Transverse colon (tissue), 4 donors: Measurements from ENCODE around the gene MNS1. TPM values are rescaled to one million over a fixed set of nuclear protein-coding genes. Genes with fewer than 3 reads are reported as not detected.

Source experiments
- DNase-seq: peaks from one replicate; pipeline ENCODE4 v3.0.0-alpha.2; 2019
- H3K27ac ChIP-seq, 4 donors: fragments of 200-600 bp; sonication (generic); 2 replicates each; pipeline ENCODE4 v1.5.1; 2016 to 2018; ENCODE audit warnings: inconsistent platforms in 4 of 4
- H3K27me3 ChIP-seq: fragments of 200-600 bp; sonication (generic); 2 replicates; pipeline ENCODE4 v1.5.1; 2017; ENCODE audit warnings: inconsistent platforms
- H3K36me3 ChIP-seq, 4 donors: fragments of 200-600 bp; sonication (generic); 2 replicates each; pipeline ENCODE4 v1.5.1; 2017 to 2019; ENCODE audit warnings: inconsistent platforms in 4 of 4
- H3K4me1 ChIP-seq, 4 donors: fragments of 200-600 bp; sonication (generic); 2 replicates each; pipeline ENCODE4 v1.5.1; 2017 to 2020; ENCODE audit warnings: inconsistent platforms in 4 of 4
- H3K4me3 ChIP-seq, 4 donors: fragments of 200-600 bp; sonication (generic); 1 replicate in 1 of 4; 2 replicates in 3 of 4; pipeline versions ENCODE4 v1.5.1 to v1.6.1; 2017 to 2019; ENCODE audit warnings: inconsistent platforms in 4 of 4
- H3K9me3 ChIP-seq, 2 donors: fragments of 200-600 bp; sonication (generic); 2 replicates each; pipeline ENCODE4 v1.5.1; 2017 to 2019; ENCODE audit warnings: inconsistent platforms in 2 of 2
- EP300 ChIP-seq: sonication (generic); formaldehyde crosslinking; IDR thresholded peaks from one replicate; pipeline ENCODE4 v1.6.1; 2017; ENCODE audit warnings: antibody characterized with exemption, low read depth
- POLR2A ChIP-seq: fragments of 450-650 bp; IDR thresholded peaks from one replicate; pipeline ENCODE4 v1.6.1; 2016; ENCODE audit warnings: antibody characterized with exemption, mild to moderate bottlenecking, moderate library complexity
- POLR2AphosphoS5 ChIP-seq, 3 donors: sonication (generic); formaldehyde crosslinking; IDR thresholded peaks; one replicate each; pipeline ENCODE4 v1.6.1; 2016; ENCODE audit warnings: antibody characterized with exemption in 3 of 3
- WGBS, 2 donors: methylation state at CpG; one replicate each; pipeline ENCODE4 v1.1.5; 2018; ENCODE audit warnings: low coverage in 1 of 2; 5-methylcytosine and 5-hydroxymethylcytosine counted together
- in situ Hi-C, 4 donors: fragments of 200-750 bp; cut with MboI; loops; one replicate each; pipeline versions ENCODE4 v1.15.0 to v1.15.1; 2017; ENCODE audit warnings: low sequenced_read_pairs in 3 of 4, low pct_ligation_motif_present in 1 of 4, low pct_unique_long_range_greater_than_20kb in 1 of 4
- intact Hi-C: fragments of 100-400 bp; cut with DNase I; formaldehyde crosslinking; loops from one replicate; pipeline ENCODE4 v1.15.1; 2023; ENCODE audit warnings: low total_unique reads
- total RNA-seq, 4 donors: library from RNA; depleted of rRNA; stranded (reverse); fragments of >200 nt; gene quantifications; one replicate each; pipeline ENCODE4 v1.1.0, GENCODE V29; 2016
- TF ChIP-seq, protein P1 (sequence below), 5 experiments: fragments of 200-600 bp in 3 of 5; fragments of 450-650 bp in 2 of 5; sonication (generic) in 3 of 5; IDR thresholded peaks; 1 replicate in 2 of 5; 2 replicates in 3 of 5; pipeline ENCODE4 v1.5.1; 2016 to 2017; ENCODE audit warnings: antibody characterized with exemption in 5 of 5, inconsistent platforms in 3 of 5, mild to moderate bottlenecking in 2 of 5, moderate library complexity in 1 of 5

Gene MNS1
- total RNA-seq, 4 donors from 2014 or later = 0.16 to 0.96 (median 0.40) TPM; not detected in 1

DNA sequence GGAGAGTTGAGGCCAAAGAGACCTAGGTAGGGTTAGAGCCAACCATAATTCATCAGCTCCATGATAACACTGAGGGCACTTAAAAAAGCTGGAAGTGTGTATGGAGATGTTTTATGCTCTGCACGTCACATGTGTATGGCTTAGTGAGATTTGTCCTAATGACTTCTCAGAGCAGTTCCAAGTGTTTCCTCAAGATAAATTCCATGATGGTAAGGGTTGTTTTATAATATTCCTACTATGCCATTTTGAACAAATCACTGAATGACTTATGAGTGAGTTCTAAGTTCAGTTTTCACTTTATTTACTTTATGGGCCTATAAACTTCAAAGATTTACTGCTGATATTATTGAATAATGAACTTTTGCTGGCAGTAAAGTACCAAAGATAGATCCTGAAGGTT lies 71.7 kb downstream of the MNS1 start:
- WGBS, 2 donors = 70 to 79% methylated on average over 1 of the region's 1 CpG
- H3K4me1 ChIP-seq = no peaks in the 10 kb centered on the region
- H3K27me3 ChIP-seq = no peaks in the 10 kb centered on the region
- no peaks in the 10 kb centered on the region for H3K9me3 ChIP-seq
- DNase-seq = no peak
- in situ Hi-C loops (no loop called here), intact Hi-C loops (no loop called here)
- no peak overlapping the region for H3K4me3 ChIP-seq
- no peak for TF ChIP-seq POLR2A
- TF ChIP-seq, protein P1, sequence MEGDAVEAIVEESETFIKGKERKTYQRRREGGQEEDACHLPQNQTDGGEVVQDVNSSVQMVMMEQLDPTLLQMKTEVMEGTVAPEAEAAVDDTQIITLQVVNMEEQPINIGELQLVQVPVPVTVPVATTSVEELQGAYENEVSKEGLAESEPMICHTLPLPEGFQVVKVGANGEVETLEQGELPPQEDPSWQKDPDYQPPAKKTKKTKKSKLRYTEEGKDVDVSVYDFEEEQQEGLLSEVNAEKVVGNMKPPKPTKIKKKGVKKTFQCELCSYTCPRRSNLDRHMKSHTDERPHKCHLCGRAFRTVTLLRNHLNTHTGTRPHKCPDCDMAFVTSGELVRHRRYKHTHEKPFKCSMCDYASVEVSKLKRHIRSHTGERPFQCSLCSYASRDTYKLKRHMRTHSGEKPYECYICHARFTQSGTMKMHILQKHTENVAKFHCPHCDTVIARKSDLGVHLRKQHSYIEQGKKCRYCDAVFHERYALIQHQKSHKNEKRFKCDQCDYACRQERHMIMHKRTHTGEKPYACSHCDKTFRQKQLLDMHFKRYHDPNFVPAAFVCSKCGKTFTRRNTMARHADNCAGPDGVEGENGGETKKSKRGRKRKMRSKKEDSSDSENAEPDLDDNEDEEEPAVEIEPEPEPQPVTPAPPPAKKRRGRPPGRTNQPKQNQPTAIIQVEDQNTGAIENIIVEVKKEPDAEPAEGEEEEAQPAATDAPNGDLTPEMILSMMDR (IDR thresholded peaks at IDR 0.05) = no peak
- no peak for TF ChIP-seq POLR2AphosphoS5 (IDR thresholded peaks at IDR 0.05)
- no peak for TF ChIP-seq EP300
- no peak overlapping the region for H3K27ac ChIP-seq
- H3K36me3 ChIP-seq = no peaks in the 10 kb centered on the region

GRCh38 chr15:56390739-56391267 lies 74.1 kb downstream of the MNS1 start:
- 87 to 97% methylated on average over 2 of the region's 2 CpGs for WGBS, 2 donors
- TF ChIP-seq, protein P1 (IDR thresholded peaks at IDR 0.05) = no peak
- no peak for TF ChIP-seq POLR2A
- H3K36me3 ChIP-seq = no peaks in the 10 kb centered on the region
- H3K4me3 ChIP-seq = no peak overlapping the region
- no peaks in the 10 kb centered on the region for H3K4me1 ChIP-seq
- no peak for DNase-seq
- in situ Hi-C loops = no loop called here
- no peaks in the 10 kb centered on the region for H3K9me3 ChIP-seq
- no peaks in the 10 kb centered on the region for H3K27me3 ChIP-seq
- intact Hi-C loops = no loop called here
- no peak overlapping the region for H3K27ac ChIP-seq

DNA sequence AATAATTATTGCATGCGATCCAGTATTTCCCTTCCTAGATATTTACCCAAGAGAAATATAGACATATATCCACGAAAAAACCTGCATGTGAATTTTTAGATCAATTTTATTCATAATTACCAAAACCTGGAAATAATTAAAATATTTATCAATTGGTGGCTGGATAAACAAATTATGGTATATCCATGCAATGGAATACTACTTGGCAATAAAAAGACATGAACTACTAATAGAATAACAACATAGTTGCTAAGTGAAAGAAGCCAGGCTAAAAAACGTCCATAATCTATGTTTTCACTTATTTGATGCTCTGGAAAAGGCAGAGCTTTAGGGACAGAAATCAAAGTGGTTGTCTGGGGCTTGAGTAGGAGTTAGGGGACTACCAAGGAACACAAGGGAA lies 79.0 kb downstream of the MNS1 start:
- H3K27ac ChIP-seq = no peak overlapping the region
- no peak for DNase-seq
- H3K27me3 ChIP-seq = no peaks in the 10 kb centered on the region
- intact Hi-C loops (no loop called here), in situ Hi-C loops (no loop called here)
- H3K9me3 ChIP-seq = no peaks in the 10 kb centered on the region
- WGBS, 2 donors = 73 to 88% methylated on average over 3 of the region's 3 CpGs
- no peaks in the 10 kb centered on the region for H3K36me3 ChIP-seq
- TF ChIP-seq, protein P1 (IDR thresholded peaks at IDR 0.05) = no peak
- TF ChIP-seq POLR2AphosphoS5 (IDR thresholded peaks at IDR 0.05) = no peak
- TF ChIP-seq POLR2A = no peak
- no peak for TF ChIP-seq EP300
- no peak overlapping the region for H3K4me3 ChIP-seq
- H3K4me1 ChIP-seq = no peaks in the 10 kb centered on the region

GRCh38 chr15:56383010-56383409 lies 81.9 kb downstream of the MNS1 start:
- DNase-seq = no peak
- H3K36me3 ChIP-seq = no peaks in the 10 kb centered on the region
- H3K4me1 ChIP-seq = no peaks in the 10 kb centered on the region
- H3K27me3 ChIP-seq = no peaks in the 10 kb centered on the region
- no peaks in the 10 kb centered on the region for H3K9me3 ChIP-seq
- in situ Hi-C loops = no loop called here
- TF ChIP-seq POLR2A (no peak), EP300 (no peak), POLR2AphosphoS5 (IDR thresholded peaks at IDR 0.05) (no peak)
- TF ChIP-seq, protein P1 (IDR thresholded peaks at IDR 0.05) = no peak
- intact Hi-C loops = no loop called here
- H3K27ac ChIP-seq = no peak overlapping the region
- 100% methylated on average over 3 of the region's 3 CpGs; no CpG with 5 or more reads in 1 of the 2 donors for WGBS, 2 donors
- no peak overlapping the region for H3K4me3 ChIP-seq

Other genes with a start within 250 kb of the MNS1 start
- 10 to 100 TPM in 3 of 4 donors, 1 to 10 TPM in 1; 8.7 to 51.5 (median 12.9) TPM for gene RFX7, start 221.3 kb downstream of the MNS1 start, total RNA-seq
- gene TEX9, start 99.7 kb downstream of the MNS1 start, total RNA-seq = 10 to 100 TPM in 1 of 4 donors, 1 to 10 TPM in 3; 1.8 to 19.2 (median 5.6) TPM